ENCODE data around the gene EFCC1.

The EFCC1 gene

GRCh38 chr3:129033151-129033550, 32.0 kb downstream of the EFCC1 start:
- DNase-seq (ENCODE audit: low read depth): no peak

- no peak for DNase-seq (ENCODE audit: low read depth)
These were observed 32.7 kb downstream of the EFCC1 start for GRCh38 chr3:129033633-129034321.

DNA sequence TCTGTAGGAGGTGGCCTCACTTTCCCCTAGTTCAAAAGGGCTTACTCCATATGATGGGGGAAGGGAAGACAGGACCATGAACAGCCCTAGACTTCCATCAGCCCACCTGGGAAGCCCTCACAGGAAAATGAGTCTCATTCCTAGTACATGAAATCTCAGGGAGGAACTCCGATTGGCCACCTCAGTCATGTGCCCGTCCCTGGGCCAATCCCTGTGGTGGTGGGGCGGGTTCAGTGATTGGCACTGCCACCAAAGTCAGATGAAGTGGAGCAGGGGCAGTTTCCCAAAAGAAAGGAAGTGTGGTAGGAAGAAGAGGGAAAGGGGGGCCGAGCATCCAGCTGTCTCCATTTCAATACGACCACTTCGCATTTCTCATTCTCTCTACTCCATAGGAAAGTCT, 33.5 kb downstream of the EFCC1 start:
- no peak for DNase-seq (ENCODE audit: low read depth)

- no peak for DNase-seq (ENCODE audit: low read depth)
These were observed 34.5 kb downstream of the EFCC1 start for GRCh38 chr3:129035360-129036221.

- DNase-seq (ENCODE audit: low read depth): no peak
These were observed 35.4 kb downstream of the EFCC1 start for GRCh38 chr3:129036222-129037092.

GRCh38 chr3:129037093-129037419, 36.0 kb downstream of the EFCC1 start:
- no peak for DNase-seq (ENCODE audit: low read depth)

DNA sequence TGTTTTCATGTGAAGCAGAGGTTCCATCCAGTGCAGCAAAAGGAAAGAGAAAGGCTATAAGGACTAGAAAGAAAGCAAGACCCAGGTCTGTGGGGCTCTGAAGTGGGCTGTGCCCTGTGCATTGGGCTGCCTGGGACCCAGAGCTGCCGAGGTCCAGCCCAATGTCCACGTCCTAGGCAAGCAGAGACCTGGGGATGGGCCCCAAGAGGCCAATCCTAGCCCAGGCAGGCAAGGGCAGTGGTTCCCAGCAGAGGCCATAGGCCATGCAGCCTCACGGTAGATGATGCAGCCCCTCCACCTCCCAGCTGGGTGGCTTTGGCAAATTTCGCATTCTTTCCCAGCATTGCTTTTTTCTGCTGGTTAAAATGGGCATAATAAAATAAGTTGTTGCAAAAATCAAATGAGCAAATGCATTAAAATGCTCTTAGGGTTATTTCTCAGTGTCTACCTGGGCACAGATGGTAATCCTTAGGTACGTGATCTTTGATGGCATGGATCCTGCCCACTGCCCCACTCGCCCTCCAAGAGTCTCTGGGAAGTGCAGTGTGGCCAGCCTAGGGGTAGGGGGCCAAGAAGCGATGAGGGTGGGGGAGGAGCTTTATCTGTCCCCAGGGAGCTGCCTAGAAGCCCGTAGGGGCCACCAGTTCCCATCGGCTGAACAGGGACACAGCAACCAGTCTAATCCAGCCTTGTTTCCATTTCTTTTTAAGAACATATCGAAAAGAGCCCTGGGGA, 37.2 kb downstream of the EFCC1 start:
- DNase-seq (ENCODE audit: low read depth): no peak

DNA sequence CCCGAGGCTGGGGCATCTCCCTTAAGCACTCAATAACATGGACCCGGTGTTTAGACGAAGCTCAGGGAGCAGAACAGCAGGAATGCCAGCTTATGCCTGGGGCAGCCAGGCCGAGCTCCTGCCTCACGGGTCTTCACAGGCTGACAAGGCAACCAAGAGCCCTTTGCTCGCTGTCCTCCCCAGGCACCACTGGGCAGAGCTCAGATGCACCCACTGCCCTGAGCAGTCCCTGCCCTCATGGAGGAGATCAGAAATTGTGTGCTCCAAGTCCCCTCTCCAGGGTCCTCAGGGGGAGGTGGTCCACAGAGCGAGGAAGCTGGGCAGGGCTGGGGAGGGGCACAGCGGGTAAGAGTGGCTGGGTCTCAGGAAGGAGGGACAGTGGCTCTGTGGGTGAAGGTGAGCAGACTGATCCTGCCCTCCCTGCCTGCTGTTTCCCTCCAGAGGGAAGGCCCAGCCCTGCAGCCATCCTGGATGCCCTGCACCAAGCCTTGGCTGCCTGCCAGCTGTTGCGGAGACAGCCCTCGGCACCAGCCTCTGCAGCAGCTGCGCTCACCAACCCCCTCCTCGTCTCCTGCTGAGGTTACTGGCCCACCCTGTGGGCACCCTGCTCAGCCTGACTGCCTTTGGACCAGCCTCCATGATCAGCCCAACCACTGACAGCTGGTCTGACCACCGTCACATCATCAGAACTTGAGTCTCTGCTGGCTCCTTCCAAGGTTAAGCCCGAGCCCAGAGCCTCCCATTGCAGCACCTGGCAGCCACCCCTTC, 38.4 kb downstream of the EFCC1 start:
- no peak for DNase-seq (ENCODE audit: low read depth)

DNA sequence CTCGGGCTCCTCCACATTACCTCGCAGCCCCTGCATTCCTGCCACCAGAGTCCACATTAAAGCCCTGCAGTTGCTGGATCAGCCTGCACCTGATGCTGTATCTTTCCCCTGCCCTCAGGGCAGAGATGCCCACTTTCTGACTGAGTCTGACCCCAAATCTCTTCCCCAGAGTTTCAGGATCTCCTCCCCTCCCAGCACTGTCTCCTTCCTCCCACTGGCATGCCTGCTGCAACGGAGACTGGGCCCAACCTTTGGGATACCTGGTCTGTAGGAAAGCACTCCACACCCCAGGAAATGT, 38.9 kb downstream of the EFCC1 start:
- DNase-seq (ENCODE audit: low read depth): no peak

GRCh38 chr3:129040579-129041300, 39.6 kb downstream of the EFCC1 start:
- DNase-seq (ENCODE audit: low read depth): no peak

GRCh38 chr3:129045675-129046036, 44.6 kb downstream of the EFCC1 start:
- DNase-seq (ENCODE audit: low read depth): no peak

GRCh38 chr3:129046037-129046731, 45.1 kb downstream of the EFCC1 start:
- no peak for DNase-seq (ENCODE audit: low read depth)

GRCh38 chr3:129046732-129047552, 45.8 kb downstream of the EFCC1 start:
- DNase-seq (ENCODE audit: low read depth): no peak

DNA sequence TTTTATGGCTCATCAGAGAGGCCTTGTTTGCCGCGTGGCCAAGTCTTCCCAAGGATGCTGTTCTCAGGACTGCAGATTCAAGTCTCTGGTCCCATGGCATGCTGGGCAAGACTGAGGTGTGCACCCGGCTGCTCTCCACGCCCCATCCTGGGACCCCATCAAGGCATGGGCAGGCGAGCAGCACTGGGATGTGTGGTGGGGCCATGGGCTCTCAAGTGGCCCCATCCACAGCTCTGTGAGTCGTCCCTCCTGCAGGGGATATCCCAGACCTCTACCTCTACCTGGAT, 46.4 kb downstream of the EFCC1 start:
- no peak for DNase-seq (ENCODE audit: low read depth)

DNA sequence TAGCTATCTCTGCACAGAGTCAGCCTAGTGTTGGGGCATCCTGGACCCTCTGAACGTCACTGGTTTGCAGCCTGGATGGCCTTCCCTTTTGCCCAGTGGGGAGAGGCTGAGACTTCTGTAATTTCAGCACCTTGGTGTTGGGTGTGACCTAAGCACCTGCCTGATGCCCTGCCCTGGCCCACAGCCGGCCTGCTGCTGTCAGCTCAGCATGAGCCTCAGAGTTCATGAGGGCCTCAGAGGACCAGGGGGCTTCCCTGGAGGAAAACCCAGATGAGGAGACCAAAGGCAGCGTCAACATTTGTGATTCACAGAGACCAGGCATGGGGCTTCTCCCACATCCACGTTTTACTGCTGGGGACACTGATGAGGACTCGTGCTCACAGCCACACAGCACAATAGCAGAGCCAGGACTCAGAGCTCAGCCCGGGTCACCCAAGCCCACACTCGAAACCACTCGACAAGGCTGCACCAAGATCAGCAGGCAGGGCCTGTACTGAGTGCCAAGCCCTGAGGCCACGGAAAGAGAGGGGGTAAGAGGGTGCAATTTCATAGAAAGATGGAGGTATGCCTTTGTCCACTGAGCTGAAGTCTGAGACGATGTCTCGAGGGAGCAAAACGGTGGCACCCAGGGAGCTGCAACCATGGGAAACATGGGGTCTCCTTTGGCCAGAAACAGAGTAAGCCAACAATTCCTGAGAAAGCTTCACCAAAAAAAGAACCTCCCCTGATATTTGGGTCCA, 49.6 kb downstream of the EFCC1 start:
- no peak for DNase-seq (ENCODE audit: low read depth)

- no peak for DNase-seq (ENCODE audit: low read depth)
These were observed 50.8 kb downstream of the EFCC1 start for GRCh38 chr3:129051871-129052340.

DNA sequence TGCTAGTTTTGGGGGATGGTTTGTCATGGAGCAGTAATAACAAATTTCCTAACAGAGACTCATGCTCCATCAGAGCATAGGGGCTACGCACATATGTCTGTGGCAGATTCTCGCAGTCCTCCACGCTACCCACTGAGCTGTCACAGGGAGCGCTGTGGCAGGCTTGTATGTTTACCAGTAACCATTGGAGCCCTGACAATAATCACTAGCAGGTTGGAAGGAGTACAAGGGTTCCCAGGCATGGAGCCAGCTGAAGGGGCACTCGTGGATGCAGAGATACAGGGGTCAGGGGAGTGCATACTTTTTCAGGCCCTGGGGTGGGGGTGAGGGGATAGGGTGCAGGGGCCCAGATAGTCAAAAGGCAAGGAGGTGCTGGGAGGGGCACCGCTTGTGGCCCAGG, 51.6 kb downstream of the EFCC1 start:
- DNase-seq (ENCODE audit: low read depth): no peak

DNA sequence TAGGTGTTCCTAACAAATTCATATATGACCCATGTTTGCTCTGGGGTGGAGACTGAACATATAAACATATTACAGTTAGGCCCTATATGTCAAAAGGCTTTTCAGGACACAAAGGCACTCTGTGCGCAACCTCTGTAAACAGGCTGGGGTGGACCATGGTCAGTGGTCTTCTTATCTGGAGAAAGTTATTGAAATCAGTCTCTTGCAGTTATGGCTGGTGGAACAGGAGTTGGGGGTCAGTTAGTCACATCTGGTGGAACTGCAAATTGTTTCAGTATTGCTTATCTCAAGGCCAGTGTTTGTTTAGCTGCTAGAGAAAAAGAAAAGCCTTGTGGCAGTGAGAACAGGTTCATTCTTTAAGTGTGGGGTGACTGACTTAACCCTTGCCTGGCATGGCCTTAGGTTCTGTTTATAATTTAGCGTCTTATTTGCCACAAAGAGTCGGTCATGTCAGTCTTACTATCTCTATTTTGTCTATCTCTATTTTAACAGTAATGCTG, 53.6 kb downstream of the EFCC1 start:
- DNase-seq (ENCODE audit: low read depth): no peak

Measured in amniotic epithelial cell (primary cell).